Upper lobe of left lung (tissue), 6 donors: ENCODE measurements around the gene RBBP8NL. TPM values are rescaled to one million over a fixed set of nuclear protein-coding genes. Genes with fewer than 3 reads are reported as not detected.

Experiments
- ATAC-seq, 2 donors: fragments of 200-7000 bp; cut with Tn5 transposase; one replicate each; pipeline ENCODE4 v1.9.1; 2022; ENCODE audit warnings: mild to moderate bottlenecking in 2 of 2, moderate library complexity in 2 of 2; ENCODE audit not compliant: low FRiP score in 2 of 2
- DNase-seq, 2 donors: peaks; one replicate each; pipeline ENCODE4 v3.0.0-alpha.2; 2019 to 2020
- H3K27ac ChIP-seq, 4 donors: fragments of 200-600 bp; sonication (generic); one replicate each; pipeline ENCODE4 v1.5.1; 2016 to 2019
- H3K27me3 ChIP-seq, 4 donors: fragments of 200-600 bp; sonication (generic); one replicate each; pipeline ENCODE4 v1.5.1; 2017 to 2019
- H3K36me3 ChIP-seq, 4 donors: fragments of 200-600 bp; sonication (generic); one replicate each; pipeline ENCODE4 v1.5.1; 2016 to 2019
- H3K4me1 ChIP-seq, 4 donors: fragments of 200-600 bp; sonication (generic); one replicate each; pipeline ENCODE4 v1.5.1; 2018 to 2019
- H3K4me3 ChIP-seq, 4 donors: fragments of 200-600 bp; sonication (generic); one replicate each; pipeline ENCODE4 v1.5.1; 2017 to 2019; ENCODE audit warnings: mild to moderate bottlenecking in 2 of 4, moderate library complexity in 1 of 4
- H3K9me3 ChIP-seq, 4 donors: fragments of 200-600 bp; sonication (generic); one replicate each; pipeline ENCODE4 v1.5.1; 2018 to 2019
- EP300 ChIP-seq, 4 donors: sonication (generic); formaldehyde crosslinking; IDR thresholded peaks; one replicate each; pipeline ENCODE4 v1.5.1; 2017; ENCODE audit warnings: antibody characterized with exemption in 4 of 4, control low read depth in 2 of 4
- POLR2A ChIP-seq, 4 donors: fragments of 450-650 bp; IDR thresholded peaks; one replicate each; pipeline ENCODE4 v1.5.1; 2016 to 2017; ENCODE audit warnings: antibody characterized with exemption in 4 of 4, mild to moderate bottlenecking in 2 of 4
- POLR2AphosphoS5 ChIP-seq, 2 donors: sonication (generic); formaldehyde crosslinking; IDR thresholded peaks; one replicate each; pipeline ENCODE4 v1.5.1; 2017; ENCODE audit warnings: antibody characterized with exemption in 2 of 2
- WGBS, 2 donors: methylation state at CpG; one replicate each; pipeline ENCODE4 v1.1.5; 2017 to 2018; 5-methylcytosine and 5-hydroxymethylcytosine counted together
- total RNA-seq, 6 donors: library from RNA; depleted of rRNA in 4 of 6; stranded (reverse); fragments of >200 nt in 4 of 6; gene quantifications; one replicate each; pipeline versions ENCODE4 v1.1.0 to v1.2.1, GENCODE V29; 2016 to 2021
- TF ChIP-seq, protein P1 (sequence below), 6 experiments: fragments of 450-650 bp in 4 of 6; fragments of 200-600 bp in 2 of 6; sonication (generic) in 2 of 6; IDR thresholded peaks; one replicate each; pipeline ENCODE4 v1.5.1; 2016 to 2019; ENCODE audit warnings: antibody characterized with exemption in 6 of 6
- donor health status: DM: no; HTN: no; CAD: no; lungs with moderate emphysema.
- donor health status: DM: no; HTN: yes; CAD: no; lungs with severe emphysema.

The RBBP8NL gene
- total RNA-seq, 6 donors from 2014 or later: 0.51 to 6.3 (median 1.9) TPM; not detected in 1

DNA sequence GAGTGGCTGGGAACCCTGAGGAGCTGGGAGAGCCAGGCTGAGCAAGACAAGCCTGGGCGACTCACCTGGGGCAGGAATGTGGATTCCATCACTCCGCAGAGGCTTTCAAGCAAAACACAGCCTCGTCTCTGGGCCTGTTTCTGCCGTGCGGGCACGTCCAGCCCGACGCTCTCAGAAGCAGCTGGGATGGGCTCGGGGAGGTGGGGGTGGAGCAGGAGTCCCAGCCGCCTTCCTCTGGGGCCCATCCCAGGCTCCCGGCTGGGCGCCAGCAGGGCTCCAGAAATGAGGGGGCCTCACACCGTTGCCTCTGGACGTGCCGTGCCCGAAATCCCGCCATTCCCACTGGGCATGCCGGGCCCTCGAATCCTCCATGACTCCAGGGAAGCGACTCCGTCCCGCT is 49.1 kb downstream of the RBBP8NL start:
- Histone ChIP-seq H3K9me3 (no peaks in the 10 kb centered on the region), H3K27ac (peak overlapping the region; percentile 43 to 77 (median 59)), H3K36me3 (no peaks in the 10 kb centered on the region), H3K27me3 (no peaks in the 10 kb centered on the region), H3K4me1 (peaks cover 66 to 77% (median 68%) of the 10 kb centered on the region in 4 donors), H3K4me3 (no peak overlapping the region)
- no peak for ATAC-seq
- no peak for TF ChIP-seq POLR2A (IDR thresholded peaks at IDR 0.05)
- TF ChIP-seq, protein P1, sequence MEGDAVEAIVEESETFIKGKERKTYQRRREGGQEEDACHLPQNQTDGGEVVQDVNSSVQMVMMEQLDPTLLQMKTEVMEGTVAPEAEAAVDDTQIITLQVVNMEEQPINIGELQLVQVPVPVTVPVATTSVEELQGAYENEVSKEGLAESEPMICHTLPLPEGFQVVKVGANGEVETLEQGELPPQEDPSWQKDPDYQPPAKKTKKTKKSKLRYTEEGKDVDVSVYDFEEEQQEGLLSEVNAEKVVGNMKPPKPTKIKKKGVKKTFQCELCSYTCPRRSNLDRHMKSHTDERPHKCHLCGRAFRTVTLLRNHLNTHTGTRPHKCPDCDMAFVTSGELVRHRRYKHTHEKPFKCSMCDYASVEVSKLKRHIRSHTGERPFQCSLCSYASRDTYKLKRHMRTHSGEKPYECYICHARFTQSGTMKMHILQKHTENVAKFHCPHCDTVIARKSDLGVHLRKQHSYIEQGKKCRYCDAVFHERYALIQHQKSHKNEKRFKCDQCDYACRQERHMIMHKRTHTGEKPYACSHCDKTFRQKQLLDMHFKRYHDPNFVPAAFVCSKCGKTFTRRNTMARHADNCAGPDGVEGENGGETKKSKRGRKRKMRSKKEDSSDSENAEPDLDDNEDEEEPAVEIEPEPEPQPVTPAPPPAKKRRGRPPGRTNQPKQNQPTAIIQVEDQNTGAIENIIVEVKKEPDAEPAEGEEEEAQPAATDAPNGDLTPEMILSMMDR (IDR thresholded peaks at IDR 0.05): no peak
- WGBS, 2 donors: 71% methylated on average over 5 of the region's 22 CpGs; no CpG with 5 or more reads in 1 of the 2 donors
- DNase-seq: peak in 1 of 2 donors; percentile 69

DNA sequence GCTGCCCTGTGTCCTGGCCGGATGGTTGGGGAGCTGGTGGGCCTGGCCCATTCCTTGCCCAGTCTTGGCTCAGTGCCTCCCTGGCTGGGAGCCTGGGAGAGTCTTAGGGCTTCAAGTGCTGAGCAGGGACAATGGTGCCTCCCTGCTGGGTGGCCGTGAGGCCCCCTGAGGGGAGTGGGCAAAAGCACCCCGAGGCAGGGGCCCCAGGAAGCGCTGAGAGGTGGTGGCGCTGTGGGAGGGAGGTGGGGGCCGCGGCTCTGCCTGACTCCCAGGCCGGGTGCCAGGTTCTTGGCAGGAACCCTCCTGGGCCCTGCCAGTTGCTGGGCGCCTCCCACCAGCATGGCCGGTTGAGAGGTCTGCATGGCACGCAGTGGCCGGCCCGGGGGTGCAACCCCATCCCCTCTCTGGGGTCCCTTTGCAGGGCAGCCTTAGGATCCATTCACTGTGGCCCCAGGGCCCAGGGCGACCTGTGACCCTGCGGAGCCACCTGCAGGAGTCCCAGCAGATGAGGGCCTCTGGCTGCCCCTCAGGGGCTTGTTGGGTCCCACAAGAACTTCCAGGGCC is 49.6 kb downstream of the RBBP8NL start:
- Histone ChIP-seq H3K36me3 (no peaks in the 10 kb centered on the region), H3K9me3 (no peaks in the 10 kb centered on the region), H3K4me3 (no peak overlapping the region), H3K27ac (peak overlapping the region; percentile 43 to 77 (median 59)), H3K27me3 (no peaks in the 10 kb centered on the region), H3K4me1 (peaks cover 65 to 76% (median 67%) of the 10 kb centered on the region in 4 donors)
- DNase-seq (peak in 1 of 2 donors; percentile 84), ATAC-seq (peak in 1 of 2 donors; percentile 1)
- TF ChIP-seq POLR2AphosphoS5 (IDR thresholded peaks at IDR 0.05): no peak
- TF ChIP-seq, protein P1 (IDR thresholded peaks at IDR 0.05): no peak
- TF ChIP-seq POLR2A (IDR thresholded peaks at IDR 0.05): no peak
- TF ChIP-seq EP300 (IDR thresholded peaks at IDR 0.05): no peak
- 39 to 69% methylated on average over 7 to 14 of the region's 15 CpGs for WGBS, 2 donors

DNA sequence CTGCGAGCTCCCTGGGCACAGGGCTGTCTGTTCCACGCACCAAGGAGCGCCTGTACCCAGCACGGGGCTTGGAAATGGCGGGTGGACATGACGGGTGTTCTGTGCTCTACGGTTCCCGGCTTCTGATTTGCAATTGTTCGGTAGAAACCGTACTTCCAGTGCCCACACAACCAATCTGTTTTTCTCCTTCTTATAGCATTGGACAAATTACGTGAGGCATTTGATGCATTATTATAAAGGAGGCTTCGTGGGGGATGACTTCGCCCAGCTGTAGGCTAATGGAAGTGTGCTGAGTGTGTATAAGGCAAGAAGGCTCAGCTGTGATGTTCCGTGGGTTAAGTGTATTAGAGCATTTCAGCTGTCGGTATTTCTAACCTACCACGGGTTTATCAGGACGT is 50.3 kb downstream of the RBBP8NL start:
- WGBS, 2 donors: 85 to 86% methylated on average over 17 of the region's 17 CpGs
- Histone ChIP-seq H3K36me3 (no peaks in the 10 kb centered on the region), H3K4me3 (no peak overlapping the region), H3K27me3 (no peaks in the 10 kb centered on the region), H3K9me3 (no peaks in the 10 kb centered on the region), H3K4me1 (peaks cover 60 to 71% (median 62%) of the 10 kb centered on the region in 4 donors), H3K27ac (peak overlapping the region in 3 of 4 donors; percentile 51 to 77 (median 69))
- TF ChIP-seq, protein P1 (IDR thresholded peaks at IDR 0.05): no peak
- TF ChIP-seq EP300 (IDR thresholded peaks at IDR 0.05) (no peak), POLR2A (IDR thresholded peaks at IDR 0.05) (no peak), POLR2AphosphoS5 (IDR thresholded peaks at IDR 0.05) (no peak)
- ATAC-seq (no peak), DNase-seq (no peak)

DNA sequence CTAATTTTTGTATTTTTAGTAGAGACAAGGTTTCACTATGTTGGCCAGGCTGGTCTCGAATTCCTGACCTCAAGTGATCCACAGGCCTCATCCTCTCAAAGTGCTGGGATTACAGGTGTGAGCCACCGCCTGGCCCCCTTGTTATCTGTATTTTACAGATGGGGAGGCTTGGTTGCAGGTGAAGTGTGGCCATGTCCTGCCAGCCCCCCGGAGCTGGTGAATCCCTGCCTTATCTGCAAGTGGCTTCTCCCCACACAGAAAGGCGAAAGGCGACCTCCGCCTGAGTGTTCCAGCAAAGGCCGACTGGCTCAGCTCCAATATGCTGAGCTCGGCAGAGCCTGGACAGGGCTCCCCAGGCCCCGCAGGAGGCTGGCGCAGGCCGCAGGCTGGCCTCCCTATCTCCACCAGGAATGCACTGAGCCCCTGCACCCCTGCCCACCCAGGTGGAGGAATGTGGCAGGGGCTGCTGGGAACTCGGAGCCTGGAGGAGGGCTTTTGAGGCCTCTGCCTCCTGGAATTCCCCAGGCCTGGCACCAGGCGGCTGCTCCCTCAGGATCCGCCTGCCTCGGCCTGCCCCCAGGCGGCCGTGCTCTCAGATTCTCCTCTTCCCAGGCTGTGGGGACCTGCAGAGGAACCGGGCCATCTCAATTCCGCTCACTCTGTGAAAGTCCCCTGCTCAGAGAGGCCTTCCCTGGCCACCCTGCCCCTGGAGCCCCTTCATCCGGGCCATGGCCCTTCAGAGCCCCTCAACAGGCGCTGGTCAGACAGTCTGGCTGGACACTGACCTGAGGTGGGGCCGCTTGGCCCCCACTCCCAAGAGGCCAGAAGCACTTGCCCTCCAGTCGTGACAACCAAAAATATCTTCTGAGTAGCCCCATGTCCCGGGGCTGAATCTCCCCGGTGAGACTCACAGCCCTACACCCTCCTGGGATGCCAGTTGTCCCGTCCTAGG is 51.0 kb downstream of the RBBP8NL start:
- ATAC-seq (peak; percentile 43 to 75), DNase-seq (peak; percentile 67 to 87)
- Histone ChIP-seq H3K4me1 (peaks cover 57 to 67% (median 57%) of the 10 kb centered on the region in 4 donors), H3K27ac (peak overlapping the region; percentile 51 to 77 (median 67)), H3K27me3 (no peaks in the 10 kb centered on the region), H3K36me3 (no peaks in the 10 kb centered on the region), H3K4me3 (no peak overlapping the region), H3K9me3 (no peaks in the 10 kb centered on the region)
- TF ChIP-seq, protein P1 (IDR thresholded peaks at IDR 0.05): peak in 5 of 6 experiments; percentile 32 to 76 (median 72)
- TF ChIP-seq EP300 (IDR thresholded peaks at IDR 0.05) (no peak), POLR2A (IDR thresholded peaks at IDR 0.05) (no peak), POLR2AphosphoS5 (IDR thresholded peaks at IDR 0.05) (peak in 1 of 2 donors; percentile 13)
- WGBS, 2 donors: 62 to 72% methylated on average over 9 to 24 of the region's 26 CpGs
